Heart left ventricle (tissue), 16 donors: Measurements from ENCODE around the gene CCNC. TPM values are rescaled to one million over a fixed set of nuclear protein-coding genes. Genes with fewer than 3 reads are reported as not detected.

Source experiments
- ATAC-seq, 4 donors: fragments of 200-7000 bp; cut with Tn5 transposase; one replicate each; pipeline ENCODE4 v1.9.1; 2020 to 2022; ENCODE audit warnings: moderate library complexity in 4 of 4, mild to moderate bottlenecking in 3 of 4, moderate number of reproducible peaks in 1 of 4
- DNase-seq, 5 donors: peaks; one replicate each; pipeline ENCODE4 v3.0.0-alpha.2; 2020
- H3K27ac ChIP-seq, 12 donors: fragments of 200-600 bp; sonication (generic) in 4 of 12; one replicate each; pipeline versions ENCODE4 v1.5.0 to v1.8.0; 2016 to 2022; ENCODE audit warnings: mild to moderate bottlenecking in 2 of 12
- H3K27me3 ChIP-seq, 9 donors: fragments of 200-600 bp; sonication (generic) in 2 of 9; one replicate each; pipeline versions ENCODE4 v1.5.1 to v1.8.0; 2016 to 2022; ENCODE audit warnings: mild to moderate bottlenecking in 3 of 9
- H3K36me3 ChIP-seq, 9 donors: fragments of 200-600 bp; sonication (generic) in 2 of 9; one replicate each; pipeline versions ENCODE4 v1.5.0 to v1.8.0; 2018 to 2022; ENCODE audit warnings: mild to moderate bottlenecking in 2 of 9
- H3K4me1 ChIP-seq, 12 donors: fragments of 200-600 bp; sonication (generic) in 4 of 12; one replicate each; pipeline versions ENCODE4 v1.5.0 to v1.8.0; 2016 to 2022; ENCODE audit warnings: mild to moderate bottlenecking in 3 of 12
- H3K4me3 ChIP-seq, 12 donors: fragments of 200-600 bp; sonication (generic) in 4 of 12; one replicate each; pipeline versions ENCODE4 v1.5.0 to v1.8.0; 2017 to 2022; ENCODE audit warnings: mild to moderate bottlenecking in 9 of 12, moderate library complexity in 4 of 12
- H3K9me3 ChIP-seq, 12 donors: fragments of 200-600 bp; sonication (generic) in 4 of 12; one replicate each; pipeline versions ENCODE4 v1.5.0 to v1.8.0; 2016 to 2022; ENCODE audit warnings: mild to moderate bottlenecking in 1 of 12
- POLR2A ChIP-seq, 2 donors: fragments of 450-650 bp; IDR thresholded peaks; one replicate each; pipeline ENCODE4 v1.6.1; 2017; ENCODE audit warnings: antibody characterized with exemption in 2 of 2, mild to moderate bottlenecking in 2 of 2, moderate library complexity in 2 of 2
- WGBS, 4 donors: extraction: QIAGEN DNeasy Blood & Tissue Kit in 2 of 4; methylation state at CpG; one replicate each; pipeline versions ENCODE4 v1.1.5 to v1.1.7; 2013 to 2018; 5-methylcytosine and 5-hydroxymethylcytosine counted together
- intact Hi-C, 10 donors: fragments of 100-400 bp; cut with DNase I; formaldehyde crosslinking; loops; one replicate each; pipeline versions ENCODE4 v1.11.1 to v1.14.2; 2022
- polyA plus RNA-seq, 2 donors: library from polyadenylated mRNA; stranded (reverse); fragments of 200-250 nt; gene quantifications; one replicate each; pipeline ENCODE4 v1.2.3, GENCODE V29; 2013
- total RNA-seq, 9 donors: library from RNA; depleted of rRNA in 2 of 9; stranded (reverse); fragments of >200 nt in 2 of 9; fragmentation: NEBNext Ultra II Directional in 3 of 9; extraction: Animal tissue kit (Norgen Biotek cat#: 25700) in 3 of 9; gene quantifications; one replicate each; pipeline versions ENCODE4 v1.1.0 to v1.2.4, GENCODE V29; 2016 to 2023
- TF ChIP-seq, protein P1 (sequence below), 12 donors: fragments of 200-600 bp; sonication (generic) in 4 of 12; IDR thresholded peaks; one replicate each; pipeline versions ENCODE4 v1.5.0 to v1.8.0; 2018 to 2022; ENCODE audit warnings: antibody characterized with exemption in 12 of 12, mild to moderate bottlenecking in 5 of 12
- donor health status: ischemic (EF 13 %, LVEDD 7.1; RV severe dilation, severe dysfunction).
- donor health status: healthy with polysubstance abuse.
- donor health status: DM: no; HTN: yes; CAD: no.
- donor health status: DM: no; HTN: no; CAD: no.
- donor health status: ischemic (EF 25% LVEDD 6.9; RV normal size, moderate dysfunction).
- donor health status: ischemic (EF 25% LVEDD 5.7; RV mildly dilated, moderate dysfunction).
- donor health status: healthy.
- donor health status: DM: yes; HTN: yes; CAD: no.
- donor health status: ischemic (EF 35%, LVEDD 5.7; RV mildly dilated, moderate dysfunction).
- donor health status: nonischemic (EF 11% LVEDD 7.7; RV severe dilation, severe dysfunction).
- donor health status: DM: yes; HTN: yes; CAD: no.
- donor health status: PGD.
- donor health status: ischemic (EF 29% LVEDD 5.4; RV normal size, mild dysfunction).
- donor health status: nonischemic (EF 23%, LVEDD 6.1; RV moderate dilation, normal function).

The CCNC gene
- total and polyA plus RNA-seq, 11 donors, result 12.3 to 24.2 (median 17.9) TPM

DNA sequence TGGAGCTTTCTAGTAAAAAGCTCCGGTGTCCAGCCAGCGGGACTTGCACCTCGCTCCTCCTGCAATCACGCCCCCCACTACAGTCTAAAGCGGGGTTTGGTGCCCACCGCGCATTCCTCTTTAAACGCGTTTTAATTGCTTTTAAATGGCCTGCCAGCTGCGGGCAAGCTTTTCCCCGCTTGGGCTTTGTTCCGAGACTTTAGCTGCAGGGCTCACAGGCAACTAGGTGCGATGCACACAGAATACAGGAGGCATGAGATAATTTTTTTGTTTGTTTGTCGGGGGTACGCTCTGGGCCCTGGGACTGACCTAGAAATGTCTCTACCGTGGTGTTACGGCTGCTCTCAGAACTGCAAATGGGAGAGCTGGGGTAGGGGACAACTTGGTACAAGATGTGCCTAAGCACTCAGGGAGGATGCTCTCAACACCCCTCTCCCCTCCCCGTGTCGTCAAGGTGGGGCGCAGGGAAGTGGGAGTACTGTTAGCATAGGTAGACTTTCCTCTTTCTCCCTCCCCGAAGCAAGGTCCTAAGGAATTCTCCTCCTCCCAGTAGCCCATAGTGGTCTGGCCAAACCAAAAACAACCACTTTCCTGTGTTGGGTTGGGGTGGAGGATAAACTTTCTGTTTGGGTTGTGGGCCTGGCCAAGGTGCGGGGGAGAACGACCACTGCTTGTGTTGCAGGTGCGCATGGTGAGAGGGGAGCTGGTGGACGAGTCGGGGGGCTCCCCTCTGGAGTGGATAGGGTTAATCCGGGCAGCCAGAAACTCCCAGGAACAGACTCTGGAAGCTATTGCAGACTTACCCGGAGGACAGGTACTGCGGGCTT lies 39.8 kb upstream of the CCNC start:
- no peak for DNase-seq
- intact Hi-C loops, result no loop called here
- WGBS, 4 donors, result 3 to 5% (median 3%) methylated on average over 28 to 29 of the region's 29 CpGs

GRCh38 chr6:99607416-99608036 lies 39.1 kb upstream of the CCNC start:
- Histone ChIP-seq H3K9me3 (no peaks in the 10 kb centered on the region), H3K27ac (no peak overlapping the region), H3K36me3 (no peaks in the 10 kb centered on the region), H3K4me1 (peaks cover 5 to 42% (median 18%) of the 10 kb centered on the region in 12 donors), H3K27me3 (peaks cover 69 to 100% (median 99%) of the 10 kb centered on the region in 9 donors), H3K4me3 (no peak overlapping the region)
- intact Hi-C loops, result no loop called here
- WGBS, 4 donors, result 4 to 5% (median 5%) methylated on average over 34 of the region's 34 CpGs
- no peak for TF ChIP-seq POLR2A (IDR thresholded peaks at IDR 0.05)
- TF ChIP-seq, protein P1, sequence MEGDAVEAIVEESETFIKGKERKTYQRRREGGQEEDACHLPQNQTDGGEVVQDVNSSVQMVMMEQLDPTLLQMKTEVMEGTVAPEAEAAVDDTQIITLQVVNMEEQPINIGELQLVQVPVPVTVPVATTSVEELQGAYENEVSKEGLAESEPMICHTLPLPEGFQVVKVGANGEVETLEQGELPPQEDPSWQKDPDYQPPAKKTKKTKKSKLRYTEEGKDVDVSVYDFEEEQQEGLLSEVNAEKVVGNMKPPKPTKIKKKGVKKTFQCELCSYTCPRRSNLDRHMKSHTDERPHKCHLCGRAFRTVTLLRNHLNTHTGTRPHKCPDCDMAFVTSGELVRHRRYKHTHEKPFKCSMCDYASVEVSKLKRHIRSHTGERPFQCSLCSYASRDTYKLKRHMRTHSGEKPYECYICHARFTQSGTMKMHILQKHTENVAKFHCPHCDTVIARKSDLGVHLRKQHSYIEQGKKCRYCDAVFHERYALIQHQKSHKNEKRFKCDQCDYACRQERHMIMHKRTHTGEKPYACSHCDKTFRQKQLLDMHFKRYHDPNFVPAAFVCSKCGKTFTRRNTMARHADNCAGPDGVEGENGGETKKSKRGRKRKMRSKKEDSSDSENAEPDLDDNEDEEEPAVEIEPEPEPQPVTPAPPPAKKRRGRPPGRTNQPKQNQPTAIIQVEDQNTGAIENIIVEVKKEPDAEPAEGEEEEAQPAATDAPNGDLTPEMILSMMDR (IDR thresholded peaks at IDR 0.05), result no peak
- DNase-seq, result no peak
- ATAC-seq, result no peak

More for the DNA sequence above, 39.8 kb upstream of the CCNC start:
- ATAC-seq, result no peak
- Histone ChIP-seq H3K27ac (no peak overlapping the region), H3K4me3 (no peak overlapping the region), H3K27me3 (peaks cover 70 to 100% (median 99%) of the 10 kb centered on the region in 9 donors), H3K9me3 (no peaks in the 10 kb centered on the region), H3K36me3 (no peaks in the 10 kb centered on the region), H3K4me1 (peaks cover 0 to 41% (median 14%) of the 10 kb centered on the region in 12 donors)
- TF ChIP-seq, protein P1 (IDR thresholded peaks at IDR 0.05), result no peak
- TF ChIP-seq POLR2A (IDR thresholded peaks at IDR 0.05), result no peak

GRCh38 chr6:99606656-99607415 lies 38.4 kb upstream of the CCNC start, which contains the start of gene PRDM13:
Gene PRDM13, plus strand, starts transcription at chr6:99606833. Its CDS starts 202 bp downstream, at chr6:99607035.
- Histone ChIP-seq H3K36me3 (no peaks in the 10 kb centered on the region), H3K4me3 (no peak within 1 kb of the TSS), H3K27me3 (peaks cover 69 to 100% (median 99%) of the 10 kb centered on the region in 9 donors), H3K27ac (no peak within 1 kb of the TSS), H3K9me3 (no peaks in the 10 kb centered on the region), H3K4me1 (peaks cover 5 to 42% (median 18%) of the 10 kb centered on the region in 12 donors)
- WGBS, 4 donors, result 2 to 5% (median 3%) methylated on average over 38 to 54 of the region's 54 CpGs
- no peak for ATAC-seq
- no peak for DNase-seq
- TF ChIP-seq, protein P1 (IDR thresholded peaks at IDR 0.05), result no peak
- TF ChIP-seq POLR2A (IDR thresholded peaks at IDR 0.05), result no peak
- intact Hi-C loops, result no loop called here
